H1 (cell line): ENCODE measurements around the gene VPS41. TPM values are rescaled to one million over a fixed set of nuclear protein-coding genes. Genes with fewer than 3 reads are reported as not detected.

Source experiments
- CTCF ChIA-PET: fragments of 300-600 bp; sonication (Branson Sonifier 250); formaldehyde crosslinking; loops from one replicate; lab custom pipeline; 2021; ENCODE audit not compliant: partially characterized antibody; lab: Charles Lee
- POLR2A ChIA-PET: fragments of 300-600 bp; sonication (Branson Sonifier 250); formaldehyde crosslinking; loops from one replicate; lab custom pipeline; 2021; ENCODE audit warnings: inconsistent platforms; ENCODE audit not compliant: partially characterized antibody; lab: Charles Lee
- DNase-seq, 2 experiments: peaks; one replicate each; pipeline versions ENCODE4 v3.0.0 to v3.0.0-alpha.2; 2010 to 2022; ENCODE audit warnings: low spot score in 2 of 2, low read depth in 1 of 2, mixed read lengths in 1 of 2
- FAIRE-seq: peaks from 2 replicates; lab custom pipeline; 2011; peaks lifted over from hg19 to GRCh38; lab: Jason Lieb, UNC
- H2AFZ ChIP-seq: 2 replicates; pipeline ENCODE4 v1.8.1; 2012; ENCODE audit warnings: low read length, inconsistent platforms
- H2AK5ac ChIP-seq: 2 replicates; pipeline ENCODE4 v1.6.1; 2013; ENCODE audit warnings: low read depth, low read length
- H2BK120ac ChIP-seq: replicated peaks from 2 replicates; pipeline ENCODE3; 2013; ENCODE audit warnings: low read depth, low read length, inconsistent platforms
- H2BK12ac ChIP-seq: 2 replicates; pipeline ENCODE4 v1.6.1; 2013; ENCODE audit warnings: low read depth, low read length
- H2BK15ac ChIP-seq: 2 replicates; pipeline ENCODE4 v1.6.1; 2013; ENCODE audit warnings: low read length
- H2BK20ac ChIP-seq: 2 replicates; pipeline ENCODE4 v1.6.1; 2013; ENCODE audit warnings: low read length
- H2BK5ac ChIP-seq: 2 replicates; pipeline ENCODE4 v1.6.1; 2013; ENCODE audit warnings: low read depth, low read length
- H3K14ac ChIP-seq: 2 replicates; pipeline ENCODE4 v1.6.1; 2013; ENCODE audit warnings: inconsistent platforms; ENCODE audit not compliant: insufficient read length
- H3K18ac ChIP-seq: 2 replicates; pipeline ENCODE4 v1.6.1; 2013; ENCODE audit warnings: low read length; ENCODE audit errors: extremely low read depth
- H3K23ac ChIP-seq: 2 replicates; pipeline ENCODE4 v1.6.1; 2013; ENCODE audit warnings: inconsistent platforms; ENCODE audit not compliant: insufficient read length
- H3K23me2 ChIP-seq: 2 replicates; pipeline ENCODE4 v1.6.1; 2013; ENCODE audit warnings: low read depth, low read length
- H3K27ac ChIP-seq: 2 replicates; pipeline ENCODE4 v1.6.1; 2011; ENCODE audit warnings: low read depth, low read length, inconsistent platforms
- H3K27me3 ChIP-seq, 4 experiments: replicated peaks in 1 of 4; 1 replicate in 1 of 4; 2 replicates in 3 of 4; pipeline versions ENCODE4 v1.6.1 to v1.8.1; 2011 to 2013; ENCODE audit warnings: low read length in 3 of 4, mild to moderate bottlenecking in 3 of 4, inconsistent platforms in 2 of 4, mixed read lengths in 2 of 4, moderate library complexity in 1 of 4; ENCODE audit not compliant: control insufficient read depth in 3 of 4, insufficient read depth in 3 of 4; ENCODE audit errors: extremely low read depth in 1 of 4
- H3K36me3 ChIP-seq, 4 experiments: 2 replicates each; pipeline versions ENCODE4 v1.6.1 to v1.8.1; 2011 to 2013; ENCODE audit warnings: mild to moderate bottlenecking in 4 of 4, low read length in 3 of 4, moderate library complexity in 2 of 4, control low read depth in 1 of 4, inconsistent platforms in 1 of 4; ENCODE audit not compliant: insufficient read depth in 4 of 4, control insufficient read depth in 2 of 4
- H3K4ac ChIP-seq: replicated peaks from 2 replicates; pipeline ENCODE3; 2013; ENCODE audit warnings: low read length, low read depth, mixed read lengths, inconsistent platforms; ENCODE audit not compliant: insufficient read length
- H3K4me1 ChIP-seq, 4 experiments: replicated peaks in 1 of 4; 1 replicate in 1 of 4; 2 replicates in 3 of 4; pipeline versions ENCODE4 v1.6.1 to v1.8.1; 2011 to 2013; ENCODE audit warnings: low read length in 3 of 4, inconsistent platforms in 2 of 4, mixed read lengths in 1 of 4; ENCODE audit not compliant: insufficient read depth in 4 of 4, control insufficient read depth in 3 of 4
- H3K4me2 ChIP-seq, 2 experiments: 2 replicates each; pipeline versions ENCODE4 v1.6.1 to v1.8.1; 2011 to 2013; ENCODE audit warnings: low read depth in 2 of 2, low read length in 2 of 2, control low read depth in 1 of 2, inconsistent platforms in 1 of 2, mild to moderate bottlenecking in 1 of 2; ENCODE audit not compliant: insufficient read depth in 1 of 2
- H3K4me3 ChIP-seq, 4 experiments: fragments of 200-600, 300-600 bp in 1 of 4; sonication (generic), shearing (Covaris generic), sonication (Bioruptor Twin) in 1 of 4; 2 replicates each; pipeline versions ENCODE4 v1.5.1 to v1.8.1; 2011 to 2016; ENCODE audit warnings: low read length in 4 of 4, low read depth in 3 of 4, control low read depth in 2 of 4, inconsistent platforms in 2 of 4, mild to moderate bottlenecking in 2 of 4, mixed read lengths in 1 of 4, moderate library complexity in 1 of 4; ENCODE audit not compliant: insufficient read depth in 2 of 4; ENCODE audit errors: extremely low read depth in 1 of 4
- H3K56ac ChIP-seq: replicated peaks from 2 replicates; pipeline ENCODE3; 2013; ENCODE audit warnings: low read depth, mild to moderate bottlenecking, mixed read lengths, low read length, inconsistent platforms; ENCODE audit not compliant: insufficient read length
- H3K79me1 ChIP-seq: 2 replicates; pipeline ENCODE4 v1.6.1; 2013; ENCODE audit warnings: low read depth, low read length, control low read depth
- H3K79me2 ChIP-seq, 2 experiments: 2 replicates each; pipeline versions ENCODE4 v1.6.1 to v1.8.1; 2012 to 2013; ENCODE audit warnings: low read length in 2 of 2, mild to moderate bottlenecking in 2 of 2, inconsistent platforms in 1 of 2; ENCODE audit not compliant: insufficient read depth in 2 of 2, control insufficient read depth in 1 of 2
- H3K9ac ChIP-seq, 4 experiments: replicated peaks in 1 of 4; 1 replicate in 1 of 4; 2 replicates in 3 of 4; pipeline versions ENCODE4 v1.6.1 to v1.8.1; 2011 to 2013; ENCODE audit warnings: low read depth in 3 of 4, low read length in 3 of 4, control low read depth in 2 of 4, mild to moderate bottlenecking in 2 of 4, moderate library complexity in 2 of 4, inconsistent platforms in 1 of 4; ENCODE audit errors: extremely low read depth in 1 of 4
- H3K9me3 ChIP-seq, 2 experiments: 2 replicates each; pipeline versions ENCODE4 v1.6.1 to v1.8.1; 2012 to 2013; ENCODE audit warnings: mild to moderate bottlenecking in 2 of 2, moderate library complexity in 2 of 2, control low read depth in 1 of 2, inconsistent platforms in 1 of 2, low read depth in 1 of 2, low read length in 1 of 2, mixed read lengths in 1 of 2; ENCODE audit not compliant: insufficient read depth in 2 of 2
- H4K20me1 ChIP-seq, 2 experiments: replicated peaks in 1 of 2; 2 replicates each; pipeline versions ENCODE3 to v1.8.1; 2011 to 2013; ENCODE audit warnings: inconsistent platforms in 2 of 2, low read length in 2 of 2, mild to moderate bottlenecking in 1 of 2; ENCODE audit not compliant: insufficient read depth in 2 of 2, control insufficient read depth in 1 of 2
- H4K5ac ChIP-seq: 2 replicates; pipeline ENCODE4 v1.6.1; 2013; ENCODE audit warnings: low read length, low read depth, mixed read lengths, inconsistent platforms; ENCODE audit not compliant: insufficient read length
- H4K8ac ChIP-seq: 2 replicates; pipeline ENCODE4 v1.8.0; 2013; ENCODE audit warnings: mild to moderate bottlenecking, moderate library complexity, low read length, inconsistent platforms; ENCODE audit not compliant: insufficient read depth; ENCODE audit errors: extremely low read depth
- H4K91ac ChIP-seq: replicated peaks from 2 replicates; pipeline ENCODE3; 2013; ENCODE audit warnings: low read length, mixed read lengths, inconsistent platforms; ENCODE audit not compliant: insufficient read length
- ATF2 ChIP-seq: IDR thresholded peaks from 2 replicates; pipeline ENCODE4 v1.6.1; 2012; ENCODE audit warnings: low read length, inconsistent platforms
- CBX8 ChIP-seq: fragments of 300-800, 300-1000 bp; sonication (generic); IDR thresholded peaks from 2 replicates; pipeline ENCODE4 v1.7.1; 2016; ENCODE audit warnings: low read depth, low read length, borderline replicate concordance
- JUN ChIP-seq: IDR thresholded peaks from 2 replicates; pipeline ENCODE4 v1.6.1; 2011; ENCODE audit warnings: low read depth, mild to moderate bottlenecking, improper control_type of control experiment, low read length
- RNF2 ChIP-seq: fragments of 200-900, 300-1000 bp; sonication (generic); IDR thresholded peaks from 2 replicates; pipeline ENCODE4 v1.7.1; 2016; ENCODE audit warnings: borderline replicate concordance, low read depth, mild to moderate bottlenecking, antibody characterized with exemption, low read length; ENCODE audit not compliant: poor library complexity, severe bottlenecking; ENCODE audit errors: missing control alignments
- SIN3A ChIP-seq, 2 experiments: IDR thresholded peaks in 1 of 2; conservative IDR thresholded peaks in 1 of 2; 2 replicates each; pipeline ENCODE4 v1.6.1; 2011 to 2012; ENCODE audit warnings: low read length in 2 of 2, improper control_type of control experiment in 1 of 2, low read depth in 1 of 2, mild to moderate bottlenecking in 1 of 2
- SIX5 ChIP-seq: IDR thresholded peaks from 2 replicates; pipeline ENCODE4 v1.6.1; 2011; ENCODE audit warnings: mild to moderate bottlenecking, low read depth, low read length
- SRF ChIP-seq: IDR thresholded peaks from 2 replicates; pipeline ENCODE4 v1.6.1; 2011; ENCODE audit warnings: mild to moderate bottlenecking, low read depth, low read length, moderate library complexity
- TCF12 ChIP-seq: IDR thresholded peaks from 2 replicates; pipeline ENCODE4 v1.6.1; 2011; ENCODE audit warnings: low read depth, mild to moderate bottlenecking, low read length
- WGBS, 2 experiments: shearing (Covaris generic) in 1 of 2; methylation state at CpG; one replicate each; pipeline versions ENCODE4 v1.1.6 to v1.1.7; 2013 to 2015; ENCODE audit warnings: low lambda C conversion rate in 2 of 2, mixed read lengths in 2 of 2, inconsistent platforms in 1 of 2, low coverage in 1 of 2, missing lambda C conversion rate in 1 of 2; ENCODE audit not compliant: insufficient replicate concordance in 2 of 2, insufficient coverage in 1 of 2, insufficient read length in 1 of 2; ENCODE audit errors: extremely low coverage in 1 of 2, missing lambda C conversion rate in 1 of 2; 5-methylcytosine and 5-hydroxymethylcytosine counted together
- polyA plus RNA-seq, 7 experiments: library from polyadenylated mRNA; depleted of rRNA in 3 of 7; stranded (reverse) in 5 of 7; unstranded in 2 of 7; fragments of >200 nt in 5 of 7; fragments of 200-250 nt in 2 of 7; gene quantifications; 1 replicate in 5 of 7; 2 replicates in 1 of 7; 4 replicates in 1 of 7; pipeline versions ENCODE4 v1.2.1 to v1.2.3, GENCODE V29; 2011 to 2013; ENCODE audit warnings: missing spikeins in 2 of 7, mixed read lengths in 2 of 7
- total RNA-seq: library from RNA; stranded (reverse); fragmentation: NEBNext Ultra II Directional; extraction: Animal tissue kit (Norgen Biotek cat#: 25700); gene quantifications from 2 replicates; pipeline ENCODE4 v1.2.1, GENCODE V29; 2021
- TF ChIP-seq, protein P1 (sequence below), 3 experiments: IDR thresholded peaks; 1 replicate in 2 of 3; 2 replicates in 1 of 3; pipeline versions ENCODE4 v1.5.1 to v1.6.1; 2011; ENCODE audit warnings: low read length in 3 of 3, mild to moderate bottlenecking in 3 of 3, inconsistent platforms in 2 of 3, low read depth in 1 of 3, moderate library complexity in 1 of 3; ENCODE audit not compliant: insufficient read depth in 1 of 3; ENCODE audit errors: control extremely low read depth in 1 of 3

Gene VPS41
- total and polyA plus RNA-seq, 2 of the 8 experiments (the other 6 are each of a cell fraction or from before 2014, with no cell fraction given) = 10.7 to 63.3 TPM

- POLR2A ChIA-PET = no interaction called here
- TF ChIP-seq SIN3A (conservative IDR thresholded peaks at IDR 0.05 in 1 of 2, IDR thresholded peaks at IDR 0.05 in 1 of 2; ENCODE audit: low read depth in 1 of 2, low read length in 2 of 2) (no peak), SRF (no peak), CBX8 (no peak), TCF12 (no peak), JUN (no peak), RNF2 (no peak), SIX5 (no peak), ATF2 (no peak)
- TF ChIP-seq, protein P1, sequence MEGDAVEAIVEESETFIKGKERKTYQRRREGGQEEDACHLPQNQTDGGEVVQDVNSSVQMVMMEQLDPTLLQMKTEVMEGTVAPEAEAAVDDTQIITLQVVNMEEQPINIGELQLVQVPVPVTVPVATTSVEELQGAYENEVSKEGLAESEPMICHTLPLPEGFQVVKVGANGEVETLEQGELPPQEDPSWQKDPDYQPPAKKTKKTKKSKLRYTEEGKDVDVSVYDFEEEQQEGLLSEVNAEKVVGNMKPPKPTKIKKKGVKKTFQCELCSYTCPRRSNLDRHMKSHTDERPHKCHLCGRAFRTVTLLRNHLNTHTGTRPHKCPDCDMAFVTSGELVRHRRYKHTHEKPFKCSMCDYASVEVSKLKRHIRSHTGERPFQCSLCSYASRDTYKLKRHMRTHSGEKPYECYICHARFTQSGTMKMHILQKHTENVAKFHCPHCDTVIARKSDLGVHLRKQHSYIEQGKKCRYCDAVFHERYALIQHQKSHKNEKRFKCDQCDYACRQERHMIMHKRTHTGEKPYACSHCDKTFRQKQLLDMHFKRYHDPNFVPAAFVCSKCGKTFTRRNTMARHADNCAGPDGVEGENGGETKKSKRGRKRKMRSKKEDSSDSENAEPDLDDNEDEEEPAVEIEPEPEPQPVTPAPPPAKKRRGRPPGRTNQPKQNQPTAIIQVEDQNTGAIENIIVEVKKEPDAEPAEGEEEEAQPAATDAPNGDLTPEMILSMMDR (IDR thresholded peaks at IDR 0.05; ENCODE audit: control extremely low read depth in 1 of 3, insufficient read depth in 1 of 3, low read depth in 1 of 3, low read length in 3 of 3) = no peak
Measured at GRCh38 chr7:38703093-38703492, 205.9 kb downstream of the VPS41 start.

More at GRCh38 chr7:38703093-38703492, 205.9 kb downstream of the VPS41 start:
- Histone ChIP-seq H2AFZ (no peak overlapping the region), H2BK120ac (no peak overlapping the region), H3K79me1 (no peaks in the 10 kb centered on the region), H3K27ac (no peak overlapping the region), H2BK5ac (no peak overlapping the region), H3K23ac (no peak overlapping the region), H3K9ac (no peak overlapping the region), H3K23me2 (no peaks in the 10 kb centered on the region), H2BK15ac (no peak overlapping the region), H3K14ac (no peak overlapping the region), H3K79me2 (no peaks in the 10 kb centered on the region), H3K36me3 (no peaks in the 10 kb centered on the region), H4K5ac (no peak overlapping the region), H3K4me2 (no peak overlapping the region), H4K91ac (no peak overlapping the region), H2BK20ac (no peak overlapping the region), H3K9me3 (no peaks in the 10 kb centered on the region), H2AK5ac (no peak overlapping the region), H2BK12ac (no peak overlapping the region), H4K20me1 (no peaks in the 10 kb centered on the region), H3K4me3 (no peak overlapping the region), H4K8ac (no peak overlapping the region), H3K56ac (no peak overlapping the region), H3K27me3 (no peaks in the 10 kb centered on the region; a peak in 1 of 7 replicates), H3K4me1 (no peaks in the 10 kb centered on the region), H3K4ac (no peak overlapping the region), H3K18ac (no peak overlapping the region)
- 81% methylated on average over 4 of the region's 4 CpGs; no CpG with 5 or more reads in 1 of the 2 experiments for WGBS, 2 experiments
- DNase-seq (no peak), FAIRE-seq (no peak)
- CTCF ChIA-PET = no interaction called here
